ENCODE data around the gene DLG2. TPM values are rescaled to one million over a fixed set of nuclear protein-coding genes. Genes with fewer than 3 reads are reported as not detected.

The DLG2 gene
- total and polyA plus RNA-seq, 2 of the 8 experiments (the other 6 are each of a cell fraction or from before 2014, with no cell fraction given) = 1.7 to 14.3 TPM

GRCh38 chr11:84757711-84758110 is 869.4 kb downstream of the DLG2 start:
- no peak overlapping the region for H2BK15ac ChIP-seq (ENCODE audit: low read length)
- H3K23me2 ChIP-seq (ENCODE audit: low read depth, low read length) = no peaks in the 10 kb centered on the region
- no peak overlapping the region for H2BK120ac ChIP-seq (replicated peaks; ENCODE audit: low read depth, low read length)
- H3K36me3 ChIP-seq (ENCODE audit: control insufficient read depth in 2 of 4, insufficient read depth in 4 of 4, low read length in 3 of 4) = no peaks in the 10 kb centered on the region; a peak in 1 of 8 replicates
- H3K56ac ChIP-seq (replicated peaks; ENCODE audit: insufficient read length, low read depth, low read length) = no peak overlapping the region
- ChIA-PET POLR2A (ENCODE audit: partially characterized antibody) (no interaction called here), CTCF (ENCODE audit: partially characterized antibody) (interaction anchor here (1.2 to 1.4 kb wide), 2 partner anchors 34 to 832 kb away, joined by 3 read pairs; no protein-coding TSS in a partner anchor)
- H2BK5ac ChIP-seq (ENCODE audit: low read depth, low read length) = no peak overlapping the region
- no peak overlapping the region for H2AK5ac ChIP-seq (ENCODE audit: low read depth, low read length)
- H3K23ac ChIP-seq (ENCODE audit: insufficient read length) = no peak overlapping the region
- no peak overlapping the region for H3K27ac ChIP-seq (ENCODE audit: low read depth, low read length)
- H3K27me3 ChIP-seq (replicated peaks in 1 of 4; ENCODE audit: control insufficient read depth in 3 of 4, extremely low read depth in 1 of 4, insufficient read depth in 3 of 4, low read length in 3 of 4) = no peaks in the 10 kb centered on the region
- H2AFZ ChIP-seq (ENCODE audit: low read length) = no peak overlapping the region
- H3K4me1 ChIP-seq (replicated peaks in 1 of 4; ENCODE audit: control insufficient read depth in 3 of 4, insufficient read depth in 4 of 4, low read length in 3 of 4) = no peaks in the 10 kb centered on the region
- H3K4ac ChIP-seq (replicated peaks; ENCODE audit: insufficient read length, low read depth, low read length) = no peak overlapping the region
- no peak overlapping the region for H2BK12ac ChIP-seq (ENCODE audit: low read depth, low read length)
- no peak overlapping the region for H3K4me2 ChIP-seq (ENCODE audit: insufficient read depth in 1 of 2, low read depth in 2 of 2, low read length in 2 of 2)
- H4K5ac ChIP-seq (ENCODE audit: insufficient read length, low read depth, low read length) = no peak overlapping the region
- H3K4me3 ChIP-seq (ENCODE audit: extremely low read depth in 1 of 4, insufficient read depth in 2 of 4, low read depth in 3 of 4, low read length in 4 of 4) = no peak overlapping the region
- DNase-seq (ENCODE audit: low read depth in 1 of 2, low spot score in 2 of 2) (no peak), FAIRE-seq (no peak)
- 89% methylated on average over 2 of the region's 2 CpGs; no CpG with 5 or more reads in 1 of the 2 experiments for WGBS, 2 experiments (ENCODE audit: extremely low coverage in 1 of 2, insufficient coverage in 1 of 2, insufficient read length in 1 of 2, insufficient replicate concordance in 2 of 2, low coverage in 1 of 2, low lambda C conversion rate in 2 of 2, missing lambda C conversion rate in 1 of 2)
- no peaks in the 10 kb centered on the region for H3K79me1 ChIP-seq (ENCODE audit: low read depth, low read length)
- H3K79me2 ChIP-seq (ENCODE audit: control insufficient read depth in 1 of 2, insufficient read depth in 2 of 2, low read length in 2 of 2) = no peaks in the 10 kb centered on the region
- no peak overlapping the region for H3K9ac ChIP-seq (replicated peaks in 1 of 4; ENCODE audit: extremely low read depth in 1 of 4, low read depth in 3 of 4, low read length in 3 of 4)
- no peak overlapping the region for H4K91ac ChIP-seq (replicated peaks; ENCODE audit: insufficient read length, low read length)
- no peak overlapping the region for H2BK20ac ChIP-seq (ENCODE audit: low read length)
- no peak overlapping the region for H4K8ac ChIP-seq (ENCODE audit: extremely low read depth, insufficient read depth, low read length)
- no peak overlapping the region for H3K18ac ChIP-seq (ENCODE audit: extremely low read depth, low read length)
- no peaks in the 10 kb centered on the region for H4K20me1 ChIP-seq (replicated peaks in 1 of 2; ENCODE audit: control insufficient read depth in 1 of 2, insufficient read depth in 2 of 2, low read length in 2 of 2)
- no peaks in the 10 kb centered on the region for H3K9me3 ChIP-seq (ENCODE audit: insufficient read depth in 2 of 2, low read depth in 1 of 2, low read length in 1 of 2)
- no peak overlapping the region for H3K14ac ChIP-seq (ENCODE audit: insufficient read length)
- TF ChIP-seq USF2 (IDR thresholded peaks at IDR 0.05; ENCODE audit: low read length) (no peak), SIN3A (conservative IDR thresholded peaks at IDR 0.05 in 1 of 2, IDR thresholded peaks at IDR 0.05 in 1 of 2; ENCODE audit: low read depth in 1 of 2, low read length in 2 of 2) (no peak), NRF1 (IDR thresholded peaks at IDR 0.05; ENCODE audit: low read depth, low read length) (no peak), TAF1 (IDR thresholded peaks at IDR 0.05; ENCODE audit: low read depth, low read length) (no peak), RBBP5 (IDR thresholded peaks at IDR 0.05; ENCODE audit: borderline replicate concordance, low read depth, low read length) (no peak), RAD21 (IDR thresholded peaks at IDR 0.05 in 1 of 2, conservative IDR thresholded peaks at IDR 0.05 in 1 of 2; ENCODE audit: low read depth in 2 of 2, low read length in 2 of 2) (no peak), ASH2L (IDR thresholded peaks at IDR 0.05; ENCODE audit: low read length) (no peak), JUN (IDR thresholded peaks at IDR 0.05; ENCODE audit: low read depth, low read length) (no peak), HDAC2 (IDR thresholded peaks at IDR 0.05; ENCODE audit: borderline replicate concordance in 1 of 2, low read depth in 2 of 2, low read length in 2 of 2) (no peak), ZNF274 (IDR thresholded peaks at IDR 0.05; ENCODE audit: borderline replicate concordance, extremely low read depth, low read length) (no peak), E2F6 (IDR thresholded peaks at IDR 0.05) (no peak), BCL11A (IDR thresholded peaks at IDR 0.05; ENCODE audit: low read depth in 2 of 2, low read length in 2 of 2) (no peak)
